Uterus (tissue), 4 donors: Measurements from ENCODE around the gene PTPN13. TPM values are rescaled to one million over a fixed set of nuclear protein-coding genes. Genes with fewer than 3 reads are reported as not detected.
"Not testable (repeated sequence)": the region's sequence is repeated elsewhere in the genome, so short reads cannot be mapped to it uniquely, and the experiment has no call there.

Source experiments
- DNase-seq, 2 donors: peaks; one replicate each; pipeline ENCODE4 v3.0.0-alpha.2; 2019 to 2020
- H3K27ac ChIP-seq, 2 donors: fragments of 200-600 bp; sonication (generic); 1 replicate in 1 of 2; 2 replicates in 1 of 2; pipeline ENCODE4 v1.5.1; 2016 to 2018
- H3K27me3 ChIP-seq, 2 donors: fragments of 200-600 bp; sonication (generic); one replicate each; pipeline ENCODE4 v1.5.1; 2018 to 2019; ENCODE audit warnings: control low read depth in 1 of 2
- H3K36me3 ChIP-seq, 2 donors: fragments of 200-600 bp; sonication (generic); one replicate each; pipeline ENCODE4 v1.5.1; 2019; ENCODE audit warnings: control low read depth in 1 of 2
- H3K4me1 ChIP-seq, 2 donors: fragments of 200-600 bp; sonication (generic); one replicate each; pipeline ENCODE4 v1.5.1; 2018 to 2019; ENCODE audit warnings: control low read depth in 1 of 2
- H3K4me3 ChIP-seq, 2 donors: fragments of 200-600 bp; sonication (generic); 1 replicate in 1 of 2; 2 replicates in 1 of 2; pipeline ENCODE4 v1.5.1; 2018 to 2019; ENCODE audit warnings: mild to moderate bottlenecking in 1 of 2
- H3K9me3 ChIP-seq, 2 donors: fragments of 200-600 bp; sonication (generic); one replicate each; pipeline ENCODE4 v1.5.1; 2019; ENCODE audit warnings: control low read depth in 1 of 2
- CTCF ChIP-seq, 4 experiments: fragments of 200-600 bp in 2 of 4; fragments of 450-650 bp in 2 of 4; sonication (generic) in 2 of 4; IDR thresholded peaks; one replicate each; pipeline ENCODE4 v1.5.1; 2016 to 2019; ENCODE audit warnings: antibody characterized with exemption in 4 of 4, mild to moderate bottlenecking in 2 of 4, moderate library complexity in 1 of 4
- POLR2A ChIP-seq, 2 donors: fragments of 450-650 bp; IDR thresholded peaks; one replicate each; pipeline ENCODE4 v1.6.1; 2016; ENCODE audit warnings: antibody characterized with exemption in 2 of 2, mild to moderate bottlenecking in 1 of 2, moderate library complexity in 1 of 2
- intact Hi-C: fragments of 100-400 bp; cut with DNase I; formaldehyde crosslinking; loops from one replicate; pipeline ENCODE4 v1.15.1; 2023; ENCODE audit warnings: low total_unique reads
- total RNA-seq, 4 donors: library from RNA; depleted of rRNA in 3 of 4; stranded (reverse); fragments of >200 nt in 3 of 4; gene quantifications; one replicate each; pipeline versions ENCODE4 v1.1.0 to v1.2.4, GENCODE V29; 2014 to 2023
- donor health status: DM: yes; HTN: yes; CAD: no.

The PTPN13 gene
- total RNA-seq, 4 donors from 2014 or later, result 24.3 to 79.2 (median 37.9) TPM

- no peaks in the 10 kb centered on the region for H3K27me3 ChIP-seq
- no peak overlapping the region for H3K27ac ChIP-seq
- no peak for TF ChIP-seq POLR2A (IDR thresholded peaks at IDR 0.05)
- TF ChIP-seq CTCF (IDR thresholded peaks at IDR 0.05), result no peak
- DNase-seq, result no peak
- H3K4me3 ChIP-seq, result no peak overlapping the region
- H3K4me1 ChIP-seq, result no peaks in the 10 kb centered on the region
- no peaks in the 10 kb centered on the region for H3K36me3 ChIP-seq
- intact Hi-C loops, result no loop called here
- H3K9me3 ChIP-seq, result no peaks in the 10 kb centered on the region
Measured at GRCh38 chr4:86641516-86642090, 47.5 kb downstream of the PTPN13 start.

GRCh38 chr4:86644892-86645291 lies 50.8 kb downstream of the PTPN13 start:
- no peak for DNase-seq

GRCh38 chr4:86652332-86652932 lies 58.3 kb downstream of the PTPN13 start:
- Histone ChIP-seq H3K27me3 (no peaks in the 10 kb centered on the region), H3K4me1 (no peaks in the 10 kb centered on the region), H3K9me3 (peaks cover 0 to 27% of the 10 kb centered on the region in 2 donors), H3K4me3 (no peak overlapping the region), H3K36me3 (no peaks in the 10 kb centered on the region), H3K27ac (no peak overlapping the region)
- TF ChIP-seq CTCF (IDR thresholded peaks at IDR 0.05) (no peak), POLR2A (IDR thresholded peaks at IDR 0.05) (no peak)
- DNase-seq, result no peak
- intact Hi-C loops, result no loop called here

More at GRCh38 chr4:86644892-86645291, 50.8 kb downstream of the PTPN13 start:
- Histone ChIP-seq H3K4me1 (no peaks in the 10 kb centered on the region), H3K9me3 (peaks cover 0 to 3% of the 10 kb centered on the region in 2 donors), H3K27me3 (no peaks in the 10 kb centered on the region), H3K4me3 (no peak overlapping the region), H3K27ac (no peak overlapping the region), H3K36me3 (no peaks in the 10 kb centered on the region)
- no peak for TF ChIP-seq CTCF (IDR thresholded peaks at IDR 0.05)
- TF ChIP-seq POLR2A (IDR thresholded peaks at IDR 0.05), result no peak
- intact Hi-C loops, result no loop called here

GRCh38 chr4:86653237-86653865 lies 59.2 kb downstream of the PTPN13 start:
- intact Hi-C loops, result no loop called here
- Histone ChIP-seq H3K27ac (no peak overlapping the region), H3K4me3 (no peak overlapping the region), H3K27me3 (no peaks in the 10 kb centered on the region), H3K9me3 (peaks cover 0 to 27% of the 10 kb centered on the region in 2 donors), H3K36me3 (no peaks in the 10 kb centered on the region), H3K4me1 (no peaks in the 10 kb centered on the region)
- no peak for DNase-seq
- TF ChIP-seq CTCF (IDR thresholded peaks at IDR 0.05), result no peak
- no peak for TF ChIP-seq POLR2A (IDR thresholded peaks at IDR 0.05)

GRCh38 chr4:86656781-86657180 lies 62.7 kb downstream of the PTPN13 start:
- H3K27ac ChIP-seq, H3K36me3 ChIP-seq, H3K4me3 ChIP-seq, DNase-seq, H3K27me3 ChIP-seq, intact Hi-C loops, H3K4me1 ChIP-seq: not testable (repeated sequence)
- H3K9me3 ChIP-seq, result peaks cover 0 to 14% of the 10 kb centered on the region in 2 donors
